Progenitor cell of endocrine pancreas (in vitro differentiated cells): Measurements from ENCODE around the gene RNH1. TPM values are rescaled to one million over a fixed set of nuclear protein-coding genes. Genes with fewer than 3 reads are reported as not detected.

Experiments
- DNase-seq: peaks from one replicate; pipeline ENCODE4 v3.0.0; 2021; ENCODE audit warnings: low spot score; ENCODE audit not compliant: unreplicated experiment
- H3K27ac Mint-ChIP-seq: 2 replicates; pipeline ENCODE4 v1.8.0; 2021; ENCODE audit warnings: mild to moderate bottlenecking, moderate library complexity, mixed read lengths
- H3K27me3 Mint-ChIP-seq: 2 replicates; pipeline ENCODE4 v1.8.0; 2021; ENCODE audit warnings: mixed read lengths
- H3K36me3 Mint-ChIP-seq: 2 replicates; pipeline ENCODE4 v1.8.0; 2022; ENCODE audit warnings: mixed read lengths; ENCODE audit not compliant: insufficient read depth
- H3K4me1 Mint-ChIP-seq: 2 replicates; pipeline ENCODE4 v1.8.0; 2021; ENCODE audit warnings: low read depth, mixed read lengths
- H3K4me3 Mint-ChIP-seq: 2 replicates; pipeline ENCODE4 v1.8.0; 2021; ENCODE audit warnings: low read depth, mild to moderate bottlenecking, moderate library complexity, mixed read lengths
- H3K9me3 Mint-ChIP-seq: 2 replicates; pipeline ENCODE4 v1.8.0; 2021; ENCODE audit warnings: low read depth, mixed read lengths
- total RNA-seq: library from RNA; stranded (reverse); gene quantifications from 2 replicates; pipeline ENCODE4 v1.2.1, GENCODE V29; 2021
- TF ChIP-seq, protein P1 (sequence below): fragments of 200-600 bp; sonication (generic); IDR thresholded peaks from one replicate; pipeline ENCODE4 v1.5.0; 2021; ENCODE audit warnings: antibody characterized with exemption, mild to moderate bottlenecking; ENCODE audit not compliant: unreplicated experiment

The RNH1 gene
- total RNA-seq, 1 donor from 2014 or later: 49.4 TPM

DNA sequence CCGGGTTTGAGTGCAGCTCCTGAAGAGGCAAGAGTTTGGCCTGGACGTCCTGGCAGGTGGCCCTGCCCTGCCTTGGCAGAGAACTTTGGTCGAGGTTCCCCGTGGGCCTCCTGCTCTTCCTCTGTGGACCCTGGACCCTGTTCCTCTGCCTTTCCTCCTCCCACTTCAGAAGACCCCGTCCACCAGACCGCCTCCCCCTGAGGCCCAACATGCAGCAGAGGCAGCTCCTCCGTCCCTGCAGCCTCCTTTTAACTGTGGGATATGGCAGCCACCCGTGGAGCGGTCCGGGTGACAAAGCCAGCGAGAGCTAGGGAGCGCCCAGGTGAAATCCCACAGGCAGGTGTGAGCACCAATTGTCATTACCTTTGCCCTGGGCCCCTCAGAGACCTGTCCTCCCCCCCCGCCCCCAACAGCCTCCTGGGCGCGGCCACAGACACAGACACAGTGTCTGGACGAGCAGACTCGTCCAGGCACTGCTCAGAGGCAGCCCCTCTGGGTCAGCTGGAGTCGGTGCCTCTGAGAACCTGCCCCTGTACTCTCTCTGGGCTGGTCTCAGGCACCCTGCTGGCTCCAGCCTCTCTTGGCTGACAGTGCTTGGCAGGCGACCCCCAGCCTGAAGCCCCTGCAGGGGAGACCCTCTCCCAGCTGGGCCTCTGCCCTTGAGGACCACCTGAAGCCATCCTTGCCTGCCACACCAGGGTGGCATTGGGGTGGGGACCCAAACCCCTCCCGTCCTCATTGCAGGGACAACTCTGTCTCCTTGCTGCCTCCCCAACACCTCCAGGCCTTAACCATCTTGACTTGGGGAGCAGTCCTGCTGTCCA is 61.1 kb downstream of the RNH1 start:
- no peak overlapping the region for H3K4me3 Mint-ChIP-seq
- no peaks in the 10 kb centered on the region for H3K36me3 Mint-ChIP-seq
- TF ChIP-seq, protein P1, sequence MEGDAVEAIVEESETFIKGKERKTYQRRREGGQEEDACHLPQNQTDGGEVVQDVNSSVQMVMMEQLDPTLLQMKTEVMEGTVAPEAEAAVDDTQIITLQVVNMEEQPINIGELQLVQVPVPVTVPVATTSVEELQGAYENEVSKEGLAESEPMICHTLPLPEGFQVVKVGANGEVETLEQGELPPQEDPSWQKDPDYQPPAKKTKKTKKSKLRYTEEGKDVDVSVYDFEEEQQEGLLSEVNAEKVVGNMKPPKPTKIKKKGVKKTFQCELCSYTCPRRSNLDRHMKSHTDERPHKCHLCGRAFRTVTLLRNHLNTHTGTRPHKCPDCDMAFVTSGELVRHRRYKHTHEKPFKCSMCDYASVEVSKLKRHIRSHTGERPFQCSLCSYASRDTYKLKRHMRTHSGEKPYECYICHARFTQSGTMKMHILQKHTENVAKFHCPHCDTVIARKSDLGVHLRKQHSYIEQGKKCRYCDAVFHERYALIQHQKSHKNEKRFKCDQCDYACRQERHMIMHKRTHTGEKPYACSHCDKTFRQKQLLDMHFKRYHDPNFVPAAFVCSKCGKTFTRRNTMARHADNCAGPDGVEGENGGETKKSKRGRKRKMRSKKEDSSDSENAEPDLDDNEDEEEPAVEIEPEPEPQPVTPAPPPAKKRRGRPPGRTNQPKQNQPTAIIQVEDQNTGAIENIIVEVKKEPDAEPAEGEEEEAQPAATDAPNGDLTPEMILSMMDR: no peak
- DNase-seq: no peak
- peaks cover 3% of the 10 kb centered on the region for H3K27me3 Mint-ChIP-seq
- H3K4me1 Mint-ChIP-seq: peaks cover 6% of the 10 kb centered on the region
- no peaks in the 10 kb centered on the region for H3K9me3 Mint-ChIP-seq
- no peak overlapping the region for H3K27ac Mint-ChIP-seq

Other genes starting within 250 kb of the RNH1 start
- not detected in 2 replicates for gene NLRP6, start 228.8 kb downstream of the RNH1 start, total RNA-seq
- 67.0 and 74.7 TPM in 2 replicates for gene PGGHG, start 218.1 kb downstream of the RNH1 start, total RNA-seq
- gene IFITM5, start 207.7 kb downstream of the RNH1 start, total RNA-seq: not detected in 2 replicates
- 33.2 and 33.5 TPM in 2 replicates for gene IFITM2, start 199.4 kb downstream of the RNH1 start, total RNA-seq
- gene IFITM1, start 193.2 kb downstream of the RNH1 start, total RNA-seq: 2.3 TPM in 2 replicates
- gene IFITM3, start 186.4 kb downstream of the RNH1 start, total RNA-seq: 99.3 and 105 TPM in 2 replicates
- gene B4GALNT4, start 137.7 kb downstream of the RNH1 start, total RNA-seq: 277 and 294 TPM in 2 replicates
- 55.9 and 56.9 TPM in 2 replicates for gene PKP3, start 113.0 kb downstream of the RNH1 start, total RNA-seq
- 111 and 117 TPM in 2 replicates for gene SIGIRR, start 92.2 kb downstream of the RNH1 start, total RNA-seq
- gene ANO9, start 65.2 kb downstream of the RNH1 start, total RNA-seq: 31.0 and 34.6 TPM in 2 replicates
- 48.2 and 50.4 TPM in 2 replicates for gene PTDSS2, start 57.0 kb downstream of the RNH1 start, total RNA-seq
- gene HRAS, start 28.3 kb upstream of the RNH1 start, total RNA-seq: 53.4 and 61.6 TPM in 2 replicates
- 5.1 and 5.4 TPM in 2 replicates for gene LRRC56, start 30.3 kb upstream of the RNH1 start, total RNA-seq
- 15.6 and 19.3 TPM in 2 replicates for gene LMNTD2, start 53.5 kb upstream of the RNH1 start, total RNA-seq
- gene RASSF7, start 53.7 kb upstream of the RNH1 start, total RNA-seq: 38.2 and 40.8 TPM in 2 replicates
- gene PHRF1, start 69.2 kb upstream of the RNH1 start, total RNA-seq: 44.4 and 44.9 TPM in 2 replicates
- gene IRF7, start 108.7 kb upstream of the RNH1 start, total RNA-seq: 8.7 and 12.6 TPM in 2 replicates
- 0.24 and 0.98 TPM in 2 replicates for gene CDHR5, start 117.7 kb upstream of the RNH1 start, total RNA-seq
- 2.9 and 3.8 TPM in 2 replicates for gene SCT, start 119.9 kb upstream of the RNH1 start, total RNA-seq
- 1.1 and 2.7 TPM in 2 replicates for gene DRD4, start 130.0 kb upstream of the RNH1 start, total RNA-seq
- gene DEAF1, start 188.0 kb upstream of the RNH1 start, total RNA-seq: 49.2 and 57.0 TPM in 2 replicates
- gene TMEM80, start 188.6 kb upstream of the RNH1 start, total RNA-seq: 29.4 and 32.6 TPM in 2 replicates
- 100.0 and 111 TPM in 2 replicates for gene EPS8L2, start 199.0 kb upstream of the RNH1 start, total RNA-seq
- 112 and 120 TPM in 2 replicates for gene TALDO1, start 240.2 kb upstream of the RNH1 start, total RNA-seq